ENCODE measurements around the gene GOLGA6L7. TPM values are rescaled to one million over a fixed set of nuclear protein-coding genes. Genes with fewer than 3 reads are reported as not detected.

GOLGA6L7 gene
- total and polyA plus RNA-seq, 2 experiments from 2014 or later, result 0.47 TPM; not detected in 1

- 0 out of 2 replicates have a peak overlapping the region, but pooled peaks have one; percentile 63 for H3K4me3 ChIP-seq
- no peak for ATAC-seq
Observed at GRCh38 chr15:28887339-28888174, 39.1 kb upstream of the GOLGA6L7 start.

More at GRCh38 chr15:28887339-28888174, 39.1 kb upstream of the GOLGA6L7 start:
- Histone ChIP-seq H4K20me1 (replicated peaks; ENCODE audit: insufficient read depth) (no peaks in the 10 kb centered on the region), H3K4me2 (no peak overlapping the region; the same call in 1 of the 2 replicates), H2AFZ (no peak overlapping the region), H3K4me1 (ENCODE audit: insufficient read depth) (peaks cover 5% of the 10 kb centered on the region; the same call in 1 of the 2 replicates), H3F3A (replicated peaks; ENCODE audit: low read depth) (no peaks in the 10 kb centered on the region), H3K27me3 (ENCODE audit: insufficient read depth) (peaks cover 37% of the 10 kb centered on the region), H3K27ac (ENCODE audit: low read depth) (no peak overlapping the region), H3K9me2 (ENCODE audit: insufficient read depth) (no peaks in the 10 kb centered on the region), H3K79me2 (replicated peaks; ENCODE audit: insufficient read depth) (no peaks in the 10 kb centered on the region), H3K36me3 (ENCODE audit: insufficient read depth) (no peaks in the 10 kb centered on the region)
- Mint-ChIP-seq H3K27ac (no peak overlapping the region), H3K4me1 (peaks cover 16% of the 10 kb centered on the region), H3K9me3 (no peaks in the 10 kb centered on the region; the same call in 2 of the 3 replicates), H3K4me3 (peak overlapping the region; percentile 71), H3K36me3 (ENCODE audit: low read depth) (no peaks in the 10 kb centered on the region; the same call in 2 of the 3 replicates), H3K27me3 (ENCODE audit: insufficient read depth, low read depth, poor library complexity) (peaks cover 29% of the 10 kb centered on the region)
- TF ChIP-seq CTCF (conservative IDR thresholded peaks at IDR 0.05; ENCODE audit: low read depth in 2 of 2) (no peak), EZH2phosphoT487 (IDR thresholded peaks at IDR 0.05; ENCODE audit: unreplicated experiment) (no peak), EZH2 (IDR thresholded peaks at IDR 0.05; ENCODE audit: low read depth, unreplicated experiment) (no peak), ZNF331 (CRISPR knock-in tag; IDR thresholded peaks at IDR 0.05; ENCODE audit: low read depth) (no peak)
- TF ChIP-seq, protein P1, sequence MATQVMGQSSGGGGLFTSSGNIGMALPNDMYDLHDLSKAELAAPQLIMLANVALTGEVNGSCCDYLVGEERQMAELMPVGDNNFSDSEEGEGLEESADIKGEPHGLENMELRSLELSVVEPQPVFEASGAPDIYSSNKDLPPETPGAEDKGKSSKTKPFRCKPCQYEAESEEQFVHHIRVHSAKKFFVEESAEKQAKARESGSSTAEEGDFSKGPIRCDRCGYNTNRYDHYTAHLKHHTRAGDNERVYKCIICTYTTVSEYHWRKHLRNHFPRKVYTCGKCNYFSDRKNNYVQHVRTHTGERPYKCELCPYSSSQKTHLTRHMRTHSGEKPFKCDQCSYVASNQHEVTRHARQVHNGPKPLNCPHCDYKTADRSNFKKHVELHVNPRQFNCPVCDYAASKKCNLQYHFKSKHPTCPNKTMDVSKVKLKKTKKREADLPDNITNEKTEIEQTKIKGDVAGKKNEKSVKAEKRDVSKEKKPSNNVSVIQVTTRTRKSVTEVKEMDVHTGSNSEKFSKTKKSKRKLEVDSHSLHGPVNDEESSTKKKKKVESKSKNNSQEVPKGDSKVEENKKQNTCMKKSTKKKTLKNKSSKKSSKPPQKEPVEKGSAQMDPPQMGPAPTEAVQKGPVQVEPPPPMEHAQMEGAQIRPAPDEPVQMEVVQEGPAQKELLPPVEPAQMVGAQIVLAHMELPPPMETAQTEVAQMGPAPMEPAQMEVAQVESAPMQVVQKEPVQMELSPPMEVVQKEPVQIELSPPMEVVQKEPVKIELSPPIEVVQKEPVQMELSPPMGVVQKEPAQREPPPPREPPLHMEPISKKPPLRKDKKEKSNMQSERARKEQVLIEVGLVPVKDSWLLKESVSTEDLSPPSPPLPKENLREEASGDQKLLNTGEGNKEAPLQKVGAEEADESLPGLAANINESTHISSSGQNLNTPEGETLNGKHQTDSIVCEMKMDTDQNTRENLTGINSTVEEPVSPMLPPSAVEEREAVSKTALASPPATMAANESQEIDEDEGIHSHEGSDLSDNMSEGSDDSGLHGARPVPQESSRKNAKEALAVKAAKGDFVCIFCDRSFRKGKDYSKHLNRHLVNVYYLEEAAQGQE (IDR thresholded peaks at IDR 0.05; ENCODE audit: unreplicated experiment), result no peak
- TF ChIP-seq, protein P2, sequence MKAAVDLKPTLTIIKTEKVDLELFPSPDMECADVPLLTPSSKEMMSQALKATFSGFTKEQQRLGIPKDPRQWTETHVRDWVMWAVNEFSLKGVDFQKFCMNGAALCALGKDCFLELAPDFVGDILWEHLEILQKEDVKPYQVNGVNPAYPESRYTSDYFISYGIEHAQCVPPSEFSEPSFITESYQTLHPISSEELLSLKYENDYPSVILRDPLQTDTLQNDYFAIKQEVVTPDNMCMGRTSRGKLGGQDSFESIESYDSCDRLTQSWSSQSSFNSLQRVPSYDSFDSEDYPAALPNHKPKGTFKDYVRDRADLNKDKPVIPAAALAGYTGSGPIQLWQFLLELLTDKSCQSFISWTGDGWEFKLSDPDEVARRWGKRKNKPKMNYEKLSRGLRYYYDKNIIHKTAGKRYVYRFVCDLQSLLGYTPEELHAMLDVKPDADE (IDR thresholded peaks at IDR 0.05), result no peak
- no peak for DNase-seq (ENCODE audit: low spot score)

Measured in GM23338 (cell line).